Activated gamma-delta T cell treated with anti-CD3 and anti-CD28 coated beads, Interleukin-2, amount 50 U/mL, for 16 hours (primary cell): Measurements from ENCODE around the gene ZBTB38.

Source experiments
- DNase-seq: peaks from one replicate; pipeline ENCODE4 v3.0.0-alpha.2; 2020; ENCODE audit warnings: low read depth

ZBTB38 gene

DNA sequence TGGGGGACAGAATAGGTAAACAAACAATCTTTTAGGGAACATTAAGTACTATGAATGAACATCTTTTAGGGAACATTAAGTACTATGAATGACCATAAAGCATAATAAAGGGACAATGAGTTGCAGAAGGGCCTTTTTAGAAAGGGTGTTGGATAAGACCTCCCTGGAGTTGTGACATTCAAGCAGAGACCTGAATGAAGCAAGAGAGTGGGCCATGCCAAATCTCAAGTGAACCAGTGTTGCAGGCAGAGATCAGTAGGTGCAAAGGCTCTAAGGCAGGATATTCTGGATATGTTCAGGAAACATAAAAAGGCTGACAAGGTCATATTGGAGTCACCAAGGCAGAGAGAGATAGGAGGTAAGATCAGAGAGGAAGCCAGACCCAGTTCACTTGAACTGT, 29.4 kb upstream of the ZBTB38 start:
- no peak for DNase-seq

DNA sequence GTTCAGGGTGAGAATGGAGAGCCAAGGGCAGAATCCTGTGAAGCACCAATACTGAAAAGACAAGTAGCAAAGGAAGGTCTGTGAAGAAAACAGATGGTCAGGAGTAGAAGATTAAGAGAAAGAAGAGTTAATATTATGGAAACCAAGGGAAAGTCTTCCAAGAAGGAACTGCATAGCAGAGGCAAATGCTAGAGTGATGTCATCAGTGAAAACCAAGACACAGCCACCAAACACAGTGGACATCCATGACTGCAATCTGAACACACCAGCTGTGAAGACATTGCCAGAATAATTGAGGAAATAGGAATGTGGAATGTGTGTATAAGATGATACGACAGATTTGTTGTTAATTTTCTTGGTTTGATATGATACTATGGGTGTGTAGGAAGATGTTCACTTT, 26.8 kb upstream of the ZBTB38 start:
- DNase-seq = no peak

DNA sequence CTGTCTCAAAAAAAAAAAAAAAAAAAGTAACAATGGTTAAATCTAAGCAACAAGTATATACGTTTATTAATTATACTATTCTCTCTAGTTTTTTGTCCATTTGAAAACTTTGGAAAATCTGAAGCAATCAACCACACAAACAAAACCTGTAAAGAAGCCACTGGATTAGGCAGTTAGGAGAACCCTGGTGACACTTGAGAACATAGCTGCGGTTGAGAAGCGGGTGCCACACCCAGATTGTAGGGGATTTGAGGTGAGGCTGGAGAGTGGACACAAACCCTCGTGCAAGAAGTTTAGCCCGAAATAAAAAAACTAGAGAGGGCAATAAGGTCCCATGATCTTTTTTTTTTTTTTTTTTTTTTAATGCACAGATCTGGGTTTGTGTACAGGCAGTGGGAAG, 25.9 kb upstream of the ZBTB38 start:
- DNase-seq = no peak

GRCh38 chr3:141343077-141343476, 25.2 kb upstream of the ZBTB38 start:
- no peak for DNase-seq

DNA sequence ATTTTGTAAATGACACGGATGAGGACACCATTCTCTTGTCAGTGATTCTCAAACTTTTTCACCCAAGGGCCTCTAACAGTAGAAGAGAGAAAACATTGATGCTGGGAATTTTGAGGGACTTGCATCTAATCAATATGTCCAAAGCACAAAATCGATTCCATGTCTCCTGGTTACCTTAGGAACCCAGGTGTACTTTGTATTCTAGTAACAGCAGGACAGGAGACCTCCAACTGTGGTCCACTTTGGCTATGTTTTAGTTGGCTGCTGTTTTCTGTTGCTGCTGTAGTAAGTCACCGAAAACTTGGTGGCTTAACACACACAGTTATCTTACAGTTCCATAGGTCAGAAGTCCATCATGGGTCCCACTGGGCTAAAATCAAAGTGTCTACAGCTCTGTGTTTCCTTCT, 24.4 kb upstream of the ZBTB38 start:
- no peak for DNase-seq

GRCh38 chr3:141345528-141345927, 22.8 kb upstream of the ZBTB38 start:
- no peak for DNase-seq

DNA sequence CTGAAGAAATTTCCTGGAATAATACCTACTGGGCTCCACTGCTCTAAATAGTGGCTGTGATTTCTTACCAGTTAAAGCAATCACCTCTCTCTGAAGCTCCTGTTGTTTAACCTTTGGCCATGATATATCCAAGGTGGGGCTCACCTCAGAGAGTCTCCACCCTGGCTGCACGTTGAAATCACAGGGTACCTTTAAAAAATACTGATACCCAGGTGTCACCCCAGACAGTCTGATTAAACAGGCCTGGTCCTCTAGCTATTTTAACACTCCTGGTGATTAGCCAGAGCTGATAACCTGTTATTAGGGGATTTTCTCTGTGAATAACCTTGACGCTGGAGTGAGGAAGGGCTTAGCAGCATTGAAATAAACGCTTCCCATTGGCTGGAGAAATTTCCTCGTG, 22.3 kb upstream of the ZBTB38 start:
- DNase-seq = no peak

DNA sequence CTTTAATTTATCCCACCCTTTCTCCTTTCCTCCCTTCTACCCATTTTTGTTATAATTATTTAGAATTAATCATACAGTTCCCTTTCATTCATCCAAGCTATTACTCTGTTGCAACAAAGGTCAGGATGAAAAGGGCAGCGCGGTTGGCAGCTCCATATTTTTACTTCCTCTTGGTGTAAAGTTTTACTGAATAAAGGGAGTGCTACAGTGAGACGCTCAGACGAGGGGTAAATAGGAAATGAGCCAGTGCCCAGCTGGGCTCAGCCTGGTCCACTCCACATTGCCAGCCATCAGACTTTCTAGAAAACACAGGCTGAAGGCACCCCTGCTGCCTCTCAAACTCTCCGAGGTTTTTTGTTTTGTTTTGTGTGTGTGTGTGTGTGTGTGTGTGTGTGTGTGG, 21.9 kb upstream of the ZBTB38 start:
- DNase-seq = no peak

GRCh38 chr3:141346839-141347238, 21.5 kb upstream of the ZBTB38 start:
- no peak for DNase-seq

GRCh38 chr3:141348837-141349236, 19.5 kb upstream of the ZBTB38 start:
- no peak for DNase-seq

DNA sequence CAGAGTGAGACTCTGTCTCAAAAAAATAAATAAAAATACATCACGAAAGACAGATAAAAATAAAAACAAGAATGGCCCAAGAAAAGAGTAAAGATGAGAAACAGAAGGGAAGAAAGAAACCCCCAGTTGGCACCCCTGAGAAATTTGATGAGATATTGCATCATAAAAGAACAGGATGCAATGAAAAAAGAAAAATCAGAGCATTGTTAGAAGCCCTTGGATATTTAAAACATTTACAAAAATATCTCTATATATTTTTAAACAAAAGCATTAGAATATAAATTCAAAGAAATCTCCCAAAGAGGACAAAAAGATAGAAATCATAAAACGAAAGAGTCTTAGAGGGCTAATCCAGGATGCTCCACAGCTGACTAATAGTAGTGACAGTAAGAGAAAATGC, 18.6 kb upstream of the ZBTB38 start:
- DNase-seq = no peak

- DNase-seq = no peak
These were observed 17.6 kb upstream of the ZBTB38 start for GRCh38 chr3:141350666-141351065.

DNA sequence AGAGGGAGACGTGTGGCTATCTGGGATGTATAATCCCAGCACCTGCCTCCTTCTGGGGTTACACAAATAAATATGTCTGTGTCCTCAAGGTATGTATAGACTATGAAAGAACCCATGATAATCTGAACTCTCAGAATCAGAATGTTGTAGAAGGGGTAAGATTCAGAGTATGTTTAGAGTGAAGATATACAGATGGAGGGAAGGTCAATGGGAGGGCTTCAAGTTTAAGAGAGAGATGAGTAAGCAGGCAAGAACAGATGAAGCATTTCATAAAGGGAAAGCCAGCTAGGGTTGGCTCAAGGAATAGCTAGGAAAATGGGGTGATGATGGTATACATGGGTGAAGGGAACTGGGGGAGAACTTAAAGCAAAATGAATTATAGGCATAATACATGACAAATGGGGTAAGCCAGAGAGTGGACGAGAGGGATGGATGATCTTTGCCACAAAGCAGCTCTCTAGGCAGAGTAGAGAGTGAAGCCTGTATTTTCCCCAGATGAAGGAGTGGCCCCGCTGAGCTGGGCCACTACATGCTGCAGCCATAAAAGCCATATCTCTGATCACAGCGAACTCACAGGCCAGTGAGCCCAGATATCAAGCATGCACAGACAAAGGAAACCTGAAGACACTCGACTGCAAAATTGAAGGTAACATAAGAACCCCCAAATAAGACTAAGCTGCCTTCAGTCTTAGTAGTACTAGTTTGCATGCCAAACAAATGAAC, 15.9 kb upstream of the ZBTB38 start:
- no peak for DNase-seq

- DNase-seq = no peak
These were observed 14.4 kb upstream of the ZBTB38 start for GRCh38 chr3:141353652-141354495.

DNA sequence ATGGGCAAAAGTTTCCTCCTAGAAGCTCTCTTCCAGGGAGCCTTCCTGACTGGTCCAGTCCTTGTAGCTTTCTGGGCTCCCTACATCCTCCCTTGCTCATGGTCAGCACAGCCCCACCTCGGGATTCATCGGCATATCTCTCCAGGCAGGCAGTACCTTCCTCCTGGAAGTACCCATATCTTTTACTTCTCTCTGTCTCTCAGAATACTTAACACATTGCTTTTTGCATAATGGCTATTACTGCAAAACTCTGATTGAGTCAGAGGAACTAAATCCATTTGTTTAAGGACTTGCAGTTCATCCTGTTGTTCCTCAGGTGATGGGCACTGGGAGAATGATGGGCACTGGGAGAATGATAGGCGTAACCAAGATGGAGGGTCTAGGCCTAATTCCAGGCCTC, 13.8 kb upstream of the ZBTB38 start:
- no peak for DNase-seq

- DNase-seq = no peak
These were observed 13.1 kb upstream of the ZBTB38 start for GRCh38 chr3:141355242-141355641.

DNA sequence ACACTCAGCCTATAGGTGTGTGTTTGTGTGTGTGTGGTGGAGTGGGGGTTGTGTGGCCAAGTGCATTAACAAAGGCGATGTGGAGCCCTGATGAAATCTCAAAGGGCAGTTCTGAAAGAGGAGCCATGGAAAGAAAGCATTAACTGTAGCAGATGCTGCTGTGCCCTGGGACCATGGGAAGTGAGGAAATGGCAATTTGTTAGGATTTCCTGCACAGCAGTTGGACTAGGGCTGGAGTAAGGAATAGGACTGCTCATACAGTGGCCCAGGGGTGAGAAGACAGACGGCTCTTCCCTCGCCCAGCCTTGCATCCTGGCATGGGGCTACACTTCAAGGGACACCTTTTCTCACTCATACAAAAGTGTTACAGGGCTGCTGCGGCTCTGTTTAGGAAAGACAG, 12.3 kb upstream of the ZBTB38 start:
- DNase-seq = no peak

DNA sequence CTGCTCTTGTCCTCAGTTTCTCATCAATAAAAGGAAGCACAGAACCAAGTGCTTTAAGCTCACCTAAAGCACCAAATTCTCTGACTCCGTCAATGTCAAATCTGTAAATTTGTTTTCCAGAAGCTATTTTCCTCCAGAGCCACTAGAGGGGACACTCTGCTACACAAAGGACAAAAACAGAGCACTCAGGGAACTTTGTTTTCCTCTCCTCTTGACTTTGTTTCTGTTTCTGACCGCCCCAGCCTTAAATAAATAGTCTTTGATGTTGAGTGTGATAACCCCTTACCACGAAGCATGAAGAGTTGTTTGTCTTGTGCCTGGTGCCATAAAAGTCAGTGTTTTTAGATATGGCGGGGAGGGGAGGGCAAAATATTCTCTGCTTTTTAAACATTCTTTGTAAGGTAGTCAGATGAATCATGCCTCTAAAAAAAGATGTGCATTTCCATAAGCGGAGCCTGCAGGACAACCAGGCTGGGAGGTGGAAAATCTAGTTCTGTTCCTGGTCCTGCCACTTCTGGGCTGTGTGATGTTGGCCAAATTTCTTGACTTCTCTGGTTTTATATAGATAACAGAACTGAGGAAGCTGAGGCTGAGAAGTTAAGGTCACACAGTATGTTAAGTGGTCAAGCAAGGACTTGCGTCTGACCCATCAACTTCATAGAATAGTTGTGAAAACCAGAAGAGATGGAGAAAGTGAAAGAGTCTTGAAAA, 7.3 kb upstream of the ZBTB38 start:
- no peak for DNase-seq

- DNase-seq = no peak
These were observed 5.6 kb upstream of the ZBTB38 start for GRCh38 chr3:141362736-141363135.

- DNase-seq = no peak
These were observed 3.1 kb upstream of the ZBTB38 start for GRCh38 chr3:141365201-141365600.

- no peak for DNase-seq
These were observed 1.8 kb upstream of the ZBTB38 start for GRCh38 chr3:141366285-141367037.

GRCh38 chr3:141367038-141367730, 1.1 kb upstream of the ZBTB38 start:
- no peak for DNase-seq
